Smooth muscle cell of the brain vasculature (primary cell): Measurements from ENCODE around the gene BTC.
"Not testable (repeated sequence)": the region's sequence is repeated elsewhere in the genome, so short reads cannot be mapped to it uniquely, and the experiment has no call there.

Experiments
- DNase-seq: peaks from one replicate; pipeline ENCODE4 v3.0.0-alpha.2; 2012; ENCODE audit warnings: low read depth, low spot score

Gene BTC, protein sequence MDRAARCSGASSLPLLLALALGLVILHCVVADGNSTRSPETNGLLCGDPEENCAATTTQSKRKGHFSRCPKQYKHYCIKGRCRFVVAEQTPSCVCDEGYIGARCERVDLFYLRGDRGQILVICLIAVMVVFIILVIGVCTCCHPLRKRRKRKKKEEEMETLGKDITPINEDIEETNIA

DNA sequence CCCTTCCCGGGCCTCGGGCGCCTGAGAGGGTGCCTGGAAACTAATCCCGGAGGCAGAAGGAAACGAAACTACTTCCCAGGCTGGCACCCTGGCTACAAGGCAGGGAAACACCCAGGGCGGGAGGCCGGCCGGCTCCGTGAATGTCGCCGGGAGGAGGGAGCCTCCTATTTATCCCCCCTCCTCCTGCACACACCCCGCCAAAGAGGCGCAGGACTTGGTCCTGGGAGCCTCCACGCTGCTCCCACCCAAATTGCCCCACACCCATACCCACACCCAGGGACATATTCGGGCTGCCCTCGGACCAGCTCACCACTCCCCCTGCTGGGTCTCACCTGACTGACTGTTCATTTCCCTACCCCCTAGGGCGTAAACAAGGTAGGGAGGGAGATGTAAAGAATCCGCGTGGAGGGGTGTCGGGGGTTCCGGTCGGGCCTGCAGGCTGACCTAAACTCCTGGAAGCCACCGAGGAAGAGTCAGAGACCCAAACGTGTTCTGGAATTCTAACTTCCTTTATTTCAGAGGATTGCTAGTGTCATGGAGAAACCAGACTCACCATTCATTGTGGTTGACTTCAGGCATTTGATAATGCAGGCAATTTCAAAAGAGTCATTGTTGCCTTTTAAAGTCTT, at the start of gene BTC:
BTC (minus strand) TSS at position 142 of the 629 bp plus-strand sequence. CDS start 198 bp downstream, outside the sequence.
- no peak for DNase-seq

DNA sequence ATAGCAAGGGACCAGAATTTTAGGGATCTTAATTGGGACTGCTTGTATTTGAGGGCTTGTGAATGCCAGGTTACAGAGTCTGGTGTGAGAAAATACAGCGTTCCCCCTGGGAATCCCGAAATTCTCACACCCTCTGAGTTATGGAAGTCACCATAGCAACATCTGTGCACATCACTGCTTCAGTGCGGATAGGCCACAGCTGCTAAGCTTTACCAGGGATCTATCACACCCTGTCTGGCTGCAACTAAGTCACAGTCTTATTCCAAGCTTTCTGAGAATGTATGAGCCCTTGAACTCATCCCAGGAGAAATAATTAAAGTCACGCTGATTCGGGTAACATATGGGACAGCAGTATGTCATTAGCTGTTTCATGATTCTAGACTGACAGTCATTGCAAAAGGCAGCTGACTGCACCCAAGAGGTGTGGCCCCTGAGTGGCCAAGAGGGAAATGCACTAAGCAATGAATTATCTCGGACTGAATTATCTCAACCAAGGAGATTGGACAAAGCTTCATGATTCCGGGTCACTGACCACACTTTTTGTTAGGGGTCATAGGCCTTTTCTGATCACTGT, 46.7 kb upstream of the BTC start:
- no peak for DNase-seq

DNA sequence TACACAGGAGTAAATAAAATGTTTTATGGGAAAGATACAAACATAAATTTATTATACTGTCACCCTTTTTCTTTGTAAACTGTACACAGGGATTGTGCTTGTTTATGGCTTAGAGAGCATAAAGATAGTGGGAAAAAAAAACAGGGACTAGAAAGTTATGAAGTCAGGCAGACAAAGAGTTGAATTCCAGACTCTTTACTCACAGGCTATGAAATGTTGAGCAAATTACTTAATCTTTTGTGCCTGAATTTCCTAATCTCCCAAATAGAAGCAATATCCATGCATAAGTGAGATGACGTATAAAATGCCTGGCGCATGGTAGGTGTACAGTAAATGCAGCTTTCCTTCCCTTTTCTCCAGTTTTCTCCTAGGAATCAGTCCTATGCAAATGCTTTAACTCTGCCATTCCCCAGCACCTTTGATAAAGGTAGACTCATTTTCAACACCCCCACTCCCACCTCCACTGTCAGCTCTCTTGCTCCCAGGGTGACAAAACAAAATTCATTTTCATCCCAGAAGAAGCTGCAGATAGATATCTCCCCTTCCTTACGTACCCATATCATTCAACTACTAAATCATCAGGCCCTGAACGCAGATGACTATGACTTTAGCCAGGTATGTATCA, 44.5 kb upstream of the BTC start:
- DNase-seq, result no peak

DNA sequence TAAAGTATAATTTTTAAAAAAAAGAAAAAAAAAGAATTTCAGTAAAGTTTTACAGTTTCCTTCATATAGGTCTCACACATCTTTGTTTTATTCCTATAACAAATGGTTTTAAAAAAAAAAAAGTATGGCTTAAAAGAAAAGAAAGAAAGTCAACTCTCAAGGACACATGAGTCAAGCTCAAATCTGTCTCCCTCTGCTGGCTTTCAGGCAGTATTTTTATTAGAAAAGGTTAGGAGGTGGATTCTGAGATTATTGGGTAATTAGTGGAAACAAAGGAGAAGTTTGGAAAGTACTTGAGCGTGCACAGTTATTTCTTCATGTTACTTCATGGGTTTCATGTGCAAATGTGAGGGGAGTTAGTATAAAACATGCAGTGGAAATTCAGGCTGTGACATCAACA, 36.6 kb upstream of the BTC start:
- DNase-seq, result no peak

DNA sequence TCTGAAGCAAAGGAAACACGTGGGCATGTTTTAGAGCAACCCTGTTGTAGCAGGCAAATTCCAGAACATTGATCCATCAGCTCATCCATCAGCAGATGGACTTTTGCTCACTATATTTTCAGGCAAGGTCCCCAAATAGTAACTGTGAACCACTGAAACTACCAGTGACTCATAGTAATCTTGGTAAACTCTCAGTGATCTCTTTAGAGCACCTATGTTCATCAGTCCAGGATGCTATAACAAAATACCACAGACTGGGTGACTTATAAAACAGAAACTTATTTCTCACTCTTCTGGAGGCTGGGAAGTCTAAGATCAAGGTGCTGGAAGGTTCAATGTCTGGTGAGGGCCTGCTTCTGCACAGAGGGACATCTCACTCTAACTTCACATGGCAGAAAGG, 28.9 kb upstream of the BTC start:
- no peak for DNase-seq

DNA sequence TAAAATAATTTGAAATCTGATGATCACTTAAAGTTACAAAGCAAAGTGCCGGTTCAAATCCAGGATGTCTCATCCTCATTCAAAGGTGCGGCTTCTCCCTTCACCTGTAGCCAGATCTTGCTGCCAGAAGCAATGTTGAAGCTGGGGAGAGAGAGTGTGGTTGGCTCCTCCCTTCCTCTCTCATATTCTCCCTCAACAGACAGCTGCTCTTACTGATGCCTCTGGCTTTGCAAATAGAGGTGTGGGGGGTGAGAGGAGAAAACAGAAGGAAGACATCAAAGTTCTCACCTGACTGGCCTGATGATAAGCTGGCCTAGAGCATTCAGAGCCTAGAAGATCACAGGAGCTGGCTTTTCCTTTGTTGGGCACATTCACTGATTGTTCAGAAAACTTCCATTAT, 28.3 kb upstream of the BTC start:
- DNase-seq, result no peak

DNA sequence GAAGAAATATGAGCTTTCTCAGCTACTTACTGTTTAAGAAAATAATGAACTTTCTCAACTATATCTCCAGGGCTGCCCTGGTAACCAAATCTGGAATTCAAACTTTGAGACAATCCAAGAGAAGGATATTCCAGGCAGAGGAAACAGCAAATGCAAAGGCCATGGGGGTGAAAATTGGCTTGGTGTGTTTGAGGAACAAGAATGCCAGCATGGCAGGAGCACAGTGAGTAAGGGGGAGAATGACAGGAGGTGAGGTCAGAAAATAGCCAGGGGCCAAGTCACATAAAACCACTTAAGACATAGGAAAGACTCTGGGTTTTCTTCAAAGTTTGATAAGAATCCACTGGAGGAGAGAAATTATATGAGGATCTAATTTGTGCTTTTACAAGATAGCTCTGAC, 27.2 kb upstream of the BTC start:
- no peak for DNase-seq

DNA sequence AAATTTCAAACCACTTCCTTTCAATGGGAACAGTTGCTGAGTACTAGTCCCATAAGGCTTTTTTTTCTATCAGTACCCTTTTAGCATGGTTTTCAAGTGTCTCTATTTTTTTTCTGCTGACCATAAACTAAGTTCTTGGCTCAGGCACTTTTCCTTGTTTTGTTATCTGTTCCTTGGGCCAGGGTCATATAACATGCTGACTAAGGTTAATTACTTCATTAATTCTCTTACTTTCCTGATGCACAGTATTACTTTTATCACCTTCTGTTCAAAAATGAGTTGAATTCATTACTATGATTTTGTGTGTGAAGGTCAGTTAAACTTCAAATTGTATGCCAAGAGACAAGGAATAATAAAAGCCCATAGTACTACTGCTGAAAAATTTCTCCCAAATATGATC, 19.7 kb upstream of the BTC start:
- no peak for DNase-seq

DNA sequence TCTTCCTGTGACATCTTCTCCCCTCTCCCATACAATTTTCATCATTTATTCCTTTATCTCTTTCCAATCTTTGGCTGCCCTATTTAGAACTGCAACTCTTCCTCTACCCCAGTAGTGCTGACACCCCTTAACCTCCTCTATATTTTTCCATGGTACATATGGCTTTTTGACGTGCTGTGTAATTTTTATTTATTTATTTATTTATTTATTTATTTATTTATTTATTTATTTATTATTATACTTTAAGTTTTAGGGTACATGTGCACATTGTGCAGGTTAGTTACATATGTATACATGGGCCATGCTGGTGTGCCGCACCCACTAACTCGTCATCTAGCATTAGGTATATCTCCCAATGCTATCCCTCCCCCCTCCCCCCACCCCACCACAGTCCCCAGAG, 17.7 kb upstream of the BTC start:
- not testable (repeated sequence) for DNase-seq

DNA sequence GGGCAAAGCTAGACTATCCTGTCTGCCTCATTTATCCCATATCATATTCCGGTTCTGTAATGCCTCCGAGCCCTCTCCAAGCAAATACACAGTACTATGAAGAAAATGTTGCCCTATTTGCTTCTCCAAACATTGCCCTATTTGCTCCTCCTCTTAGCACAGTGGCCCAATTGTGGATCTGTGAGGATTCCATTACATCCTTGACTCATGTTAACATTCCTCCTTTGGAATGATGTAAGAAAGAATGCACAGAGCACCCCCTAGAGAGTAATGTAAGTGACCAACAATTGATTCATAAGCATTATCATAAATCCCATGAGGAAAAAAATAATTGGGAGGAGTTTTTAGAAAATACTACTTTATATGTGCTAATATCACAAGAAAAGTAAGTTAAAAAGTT, 11.3 kb upstream of the BTC start:
- no peak for DNase-seq

DNA sequence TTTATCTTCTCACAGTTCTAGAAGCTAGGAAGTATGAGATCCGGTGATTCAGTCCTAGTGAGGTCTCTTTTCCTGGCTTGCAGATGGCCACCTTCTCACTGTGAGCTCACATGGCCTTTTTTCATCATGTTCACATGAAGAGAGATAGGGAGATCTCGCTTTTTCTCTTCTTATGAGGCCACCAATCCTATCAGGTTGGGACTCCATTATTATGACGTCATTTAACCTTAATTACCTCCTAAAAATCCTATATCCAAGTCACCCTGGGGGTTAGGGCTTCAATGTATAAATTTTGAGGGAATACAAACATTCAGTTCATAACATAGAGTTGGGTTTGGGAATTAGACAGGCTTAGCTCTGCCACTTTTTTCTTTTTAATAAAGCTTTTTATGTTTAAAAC, 6.0 kb upstream of the BTC start:
- DNase-seq, result no peak

DNA sequence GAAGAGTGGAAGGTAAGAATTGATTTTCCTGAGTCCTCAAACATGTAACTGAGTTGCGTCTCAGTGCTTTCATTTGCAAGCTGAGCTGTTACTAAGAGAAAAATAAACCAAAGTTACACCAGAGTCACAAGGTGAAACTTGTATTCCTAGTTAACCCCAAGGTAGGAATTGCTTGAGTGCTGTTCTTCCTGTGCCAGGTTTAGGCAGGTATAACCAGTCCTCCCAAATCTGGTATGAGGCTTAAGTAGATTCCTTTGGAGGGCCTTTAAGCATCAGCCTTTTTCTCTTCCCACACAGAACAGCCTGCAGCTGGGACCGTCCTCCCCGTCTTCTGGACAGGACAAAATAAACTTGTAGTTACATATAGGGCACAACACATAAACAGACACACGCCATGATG, 2.3 kb upstream of the BTC start:
- DNase-seq, result no peak

DNA sequence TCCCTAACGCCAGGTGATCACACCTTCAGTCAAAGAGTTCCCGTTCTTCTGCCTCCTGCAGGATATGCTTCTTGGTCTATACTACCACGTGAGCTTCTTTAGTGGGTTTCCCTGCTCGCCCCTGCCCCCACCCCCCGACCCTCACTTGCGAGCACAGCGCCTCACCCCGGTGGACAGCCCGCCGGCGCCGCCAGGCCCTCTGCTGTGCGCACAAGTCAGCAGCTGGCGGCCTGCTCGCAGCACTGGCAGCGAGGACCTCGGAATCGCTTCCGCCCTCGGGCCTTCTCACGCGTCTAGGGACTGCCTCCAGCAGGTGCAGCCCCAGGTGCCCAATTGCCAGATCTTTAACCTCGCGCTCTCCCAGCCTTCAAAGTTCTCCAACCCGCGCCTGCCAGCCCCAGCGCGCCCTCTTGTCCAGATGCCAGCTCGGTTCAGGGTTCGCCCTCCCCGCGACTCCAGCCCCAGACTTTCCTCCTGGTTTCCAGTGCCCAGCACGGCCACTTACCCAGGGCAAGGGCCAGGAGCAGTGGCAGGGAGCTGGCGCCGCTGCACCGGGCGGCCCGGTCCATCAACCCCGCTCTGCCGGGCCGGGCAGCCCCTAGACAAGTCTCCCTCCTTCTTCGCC, 454 bp downstream of the BTC start:
- DNase-seq, result no peak

DNA sequence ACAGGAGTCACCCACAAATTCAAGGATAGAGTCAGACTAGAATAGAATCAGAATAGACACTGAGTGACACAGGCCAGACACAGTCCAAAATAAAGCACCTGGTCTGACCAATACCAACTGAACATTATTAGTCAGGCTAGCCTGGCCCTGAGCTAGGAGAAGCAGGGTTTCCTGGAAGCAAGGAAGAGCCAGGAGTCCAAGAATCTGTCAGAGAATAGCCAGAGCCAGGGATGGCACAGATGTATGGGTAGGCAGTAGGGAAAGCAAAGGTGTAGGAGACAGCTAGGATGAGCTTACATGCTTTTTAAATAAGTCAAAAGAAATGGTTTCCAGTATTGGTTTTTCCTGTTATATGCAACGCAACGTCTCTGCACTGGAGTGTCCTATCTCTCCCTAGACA, 3.7 kb downstream of the BTC start:
- no peak for DNase-seq

DNA sequence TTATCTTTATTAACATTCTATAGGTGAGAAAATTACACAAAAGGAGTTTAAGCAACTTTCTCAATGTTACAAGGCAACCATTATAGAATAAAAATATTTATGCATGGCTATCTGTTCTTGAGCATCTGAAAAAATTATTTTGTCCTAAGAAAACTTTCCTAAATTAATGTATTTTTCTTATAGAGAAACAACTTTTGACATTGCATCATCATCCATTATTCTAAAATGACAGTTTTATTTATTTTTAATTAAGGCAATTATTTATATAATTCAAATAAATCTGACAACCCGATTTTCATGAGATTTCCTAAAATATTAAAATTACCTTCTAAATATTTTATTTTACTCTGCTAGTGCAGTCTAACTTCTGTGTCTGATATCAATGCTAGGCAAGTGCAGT, 4.8 kb downstream of the BTC start:
- DNase-seq, result no peak

DNA sequence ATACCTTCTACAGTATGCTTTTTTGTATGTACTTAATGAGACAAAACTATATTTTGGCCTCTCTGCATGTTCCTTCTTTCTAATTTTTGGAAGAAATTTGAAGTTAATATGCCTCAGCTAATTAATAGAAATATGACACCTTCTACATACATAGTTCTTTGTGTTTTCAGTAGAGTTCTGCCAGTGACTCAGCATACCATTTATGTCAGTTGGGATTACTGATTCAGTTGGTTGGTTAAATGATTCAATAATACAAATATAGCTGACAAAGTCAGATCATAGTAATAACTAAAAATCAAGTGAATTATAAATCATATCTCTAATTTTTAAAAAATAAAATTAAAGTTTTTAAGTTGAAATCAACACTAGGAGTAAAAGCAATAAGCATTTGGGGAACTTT, 16.8 kb downstream of the BTC start:
- DNase-seq, result no peak

DNA sequence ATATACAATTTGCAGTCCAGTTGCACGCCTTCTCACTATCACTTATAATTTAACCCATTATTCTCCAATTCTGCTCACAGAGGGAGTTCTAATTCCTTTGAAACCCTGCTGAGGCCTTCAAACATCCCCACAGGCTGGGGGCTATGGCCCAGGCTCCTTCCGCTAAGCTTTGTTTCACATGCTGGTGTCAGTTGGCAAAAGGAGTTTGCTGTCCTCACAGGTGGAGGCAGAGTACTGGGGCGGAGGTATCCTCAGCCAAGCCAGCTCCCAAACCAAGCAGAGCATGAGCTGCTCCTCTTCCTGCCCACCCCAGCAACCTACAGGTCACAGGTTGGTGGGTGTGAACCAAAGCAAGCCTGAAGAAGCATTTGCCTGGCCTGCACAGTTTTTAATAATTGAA, 21.5 kb downstream of the BTC start:
- no peak for DNase-seq

DNA sequence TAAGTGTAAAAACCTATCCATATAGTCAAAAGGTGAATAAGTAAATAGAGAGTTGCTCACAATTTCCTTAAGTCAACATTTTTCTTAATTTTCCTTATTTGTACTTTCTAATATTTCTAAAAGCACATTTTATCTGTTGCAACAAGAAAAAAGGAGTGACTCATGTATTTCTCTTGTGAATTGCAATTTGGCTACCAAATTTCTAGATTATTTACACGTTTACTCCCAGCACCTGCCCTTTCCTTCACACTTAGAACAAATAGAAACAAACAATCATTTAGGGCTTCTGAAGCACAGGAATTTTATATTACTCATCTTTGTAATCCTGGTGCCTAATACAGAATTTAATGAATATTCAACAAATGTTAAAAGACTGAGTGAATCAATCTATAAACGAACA, 22.2 kb downstream of the BTC start:
- no peak for DNase-seq

DNA sequence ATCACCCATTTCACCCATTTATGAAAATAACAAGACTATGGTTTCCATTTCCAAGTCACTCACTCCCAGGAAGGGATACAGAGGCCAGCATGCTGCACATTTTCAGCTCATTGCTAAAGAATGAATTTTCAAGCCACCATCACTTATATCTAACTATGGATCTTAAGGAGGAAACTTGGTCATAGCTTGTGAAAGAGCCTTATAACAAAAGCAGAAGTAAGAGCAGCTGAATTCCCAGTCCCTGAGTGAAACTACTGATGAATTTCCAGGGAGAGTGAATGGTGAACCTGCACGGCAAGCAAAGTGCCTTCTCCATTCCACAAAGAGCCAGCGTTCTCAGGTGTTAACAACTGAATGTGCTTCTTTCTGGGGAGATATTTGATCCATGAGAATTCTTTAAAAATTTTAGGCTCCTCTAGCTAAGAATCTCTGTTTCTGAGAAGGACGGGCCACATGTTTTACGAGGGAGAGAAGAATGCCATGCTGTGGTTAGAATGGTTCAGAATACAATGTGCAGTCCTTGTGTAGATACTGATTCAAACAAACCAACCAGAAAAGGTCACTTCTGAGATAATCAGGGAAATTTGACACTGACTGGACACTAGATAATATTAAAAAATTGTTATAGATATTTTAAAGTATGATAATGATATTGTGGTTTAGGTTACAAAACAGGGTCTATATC, 24.0 kb downstream of the BTC start:
- no peak for DNase-seq

DNA sequence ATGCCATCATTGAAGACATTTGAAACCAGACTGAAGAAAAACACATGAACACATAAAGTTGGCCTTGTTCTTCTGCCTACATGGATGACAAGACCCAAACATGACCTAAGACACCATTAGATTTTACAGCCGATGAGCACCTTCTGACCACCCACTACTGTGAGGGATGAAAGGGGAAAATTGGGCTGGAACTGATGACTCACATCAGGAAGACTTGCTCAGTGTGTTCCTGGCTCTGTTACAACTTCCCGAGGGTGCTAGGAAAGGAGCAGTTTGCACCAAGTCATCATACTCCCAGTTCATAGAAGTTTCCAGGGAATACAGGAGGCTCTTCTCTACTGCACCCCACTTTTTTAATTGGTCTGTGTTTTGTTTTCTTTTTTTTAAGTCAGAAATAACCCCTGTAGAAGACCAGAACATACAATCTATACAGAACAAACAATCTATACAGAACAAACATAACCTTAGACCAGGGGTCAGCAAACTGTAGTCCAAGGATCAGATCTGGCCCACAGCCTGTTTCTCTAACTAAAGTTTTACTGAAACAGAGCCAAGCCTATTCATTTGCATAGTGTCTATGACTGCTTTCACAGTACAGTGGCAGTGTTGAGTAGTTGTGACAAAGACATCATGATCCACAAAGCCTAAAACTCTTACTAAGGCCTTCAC, 25.3 kb downstream of the BTC start:
- DNase-seq, result peak; percentile 33

DNA sequence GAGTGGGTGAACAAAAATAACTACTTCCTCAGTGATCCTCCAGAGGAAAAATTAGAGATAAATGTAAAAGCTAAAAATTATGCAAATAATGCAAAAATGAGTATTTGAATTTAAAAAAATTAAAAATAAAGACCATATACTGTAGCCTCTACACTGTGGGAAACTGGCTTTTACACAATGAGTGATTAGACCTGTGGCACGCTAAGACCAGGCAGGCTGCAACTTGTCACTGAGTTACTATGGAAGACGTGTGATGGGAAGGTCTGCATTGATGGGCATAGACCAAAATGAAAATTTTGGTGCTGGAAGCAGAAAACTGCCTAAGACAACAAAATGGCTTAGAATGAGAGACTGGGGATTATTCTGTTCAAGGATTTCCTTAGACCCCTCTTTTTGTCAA, 30.2 kb downstream of the BTC start:
- no peak for DNase-seq
